ENCODE measurements around the gene IKBKG. TPM values are rescaled to one million over a fixed set of nuclear protein-coding genes. Genes with fewer than 3 reads are reported as not detected.

Gene IKBKG
- polyA plus RNA-seq, 1 donor (not counting 4 experiments of a cell fraction or from before 2014, with no cell fraction given), result 15.1 TPM

DNA sequence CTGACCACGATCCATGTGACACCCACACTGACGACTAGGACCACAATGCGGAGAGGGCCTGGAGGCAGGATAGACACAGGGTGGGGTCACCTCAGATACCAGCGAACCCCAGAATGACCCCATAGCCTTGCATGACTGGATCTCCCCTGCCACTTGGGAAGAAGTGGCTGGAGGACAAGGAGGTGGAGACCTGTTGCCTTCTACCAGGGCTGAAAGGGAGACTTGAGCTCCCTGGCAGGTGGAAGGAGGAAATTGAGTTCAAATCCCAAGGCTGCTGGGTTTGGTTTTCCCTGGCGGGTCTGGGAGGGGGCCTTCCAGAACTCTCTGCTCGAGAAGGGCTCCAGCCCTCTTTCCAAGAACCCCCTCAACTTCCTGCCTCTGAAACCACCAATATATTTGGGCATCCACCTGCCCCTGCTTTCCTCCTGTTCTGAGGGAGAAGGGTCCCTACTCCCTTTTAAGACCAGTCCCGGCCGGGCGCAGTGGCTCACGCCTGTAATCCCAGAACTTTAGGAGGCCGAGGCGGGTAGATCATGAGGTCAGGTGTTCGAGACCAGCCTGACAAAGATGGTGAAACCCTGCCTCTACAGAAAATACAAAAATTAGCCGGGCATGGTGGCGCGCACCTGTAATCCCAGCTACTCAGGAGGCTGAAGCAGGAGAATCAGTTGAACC is 34.4 kb upstream of the IKBKG start:
- TF ChIP-seq, protein P1, sequence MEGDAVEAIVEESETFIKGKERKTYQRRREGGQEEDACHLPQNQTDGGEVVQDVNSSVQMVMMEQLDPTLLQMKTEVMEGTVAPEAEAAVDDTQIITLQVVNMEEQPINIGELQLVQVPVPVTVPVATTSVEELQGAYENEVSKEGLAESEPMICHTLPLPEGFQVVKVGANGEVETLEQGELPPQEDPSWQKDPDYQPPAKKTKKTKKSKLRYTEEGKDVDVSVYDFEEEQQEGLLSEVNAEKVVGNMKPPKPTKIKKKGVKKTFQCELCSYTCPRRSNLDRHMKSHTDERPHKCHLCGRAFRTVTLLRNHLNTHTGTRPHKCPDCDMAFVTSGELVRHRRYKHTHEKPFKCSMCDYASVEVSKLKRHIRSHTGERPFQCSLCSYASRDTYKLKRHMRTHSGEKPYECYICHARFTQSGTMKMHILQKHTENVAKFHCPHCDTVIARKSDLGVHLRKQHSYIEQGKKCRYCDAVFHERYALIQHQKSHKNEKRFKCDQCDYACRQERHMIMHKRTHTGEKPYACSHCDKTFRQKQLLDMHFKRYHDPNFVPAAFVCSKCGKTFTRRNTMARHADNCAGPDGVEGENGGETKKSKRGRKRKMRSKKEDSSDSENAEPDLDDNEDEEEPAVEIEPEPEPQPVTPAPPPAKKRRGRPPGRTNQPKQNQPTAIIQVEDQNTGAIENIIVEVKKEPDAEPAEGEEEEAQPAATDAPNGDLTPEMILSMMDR (optimal IDR thresholded peaks at IDR 0.05 in 1 of 3, IDR thresholded peaks at IDR 0.05 in 1 of 3, conservative IDR thresholded peaks at IDR 0.05 in 1 of 3; ENCODE audit: extremely low read depth in 1 of 3, insufficient read depth in 2 of 3, low read length in 3 of 3), result no peak
- no peak for TF ChIP-seq EZH2 (IDR thresholded peaks at IDR 0.05; ENCODE audit: low read length)

DNA sequence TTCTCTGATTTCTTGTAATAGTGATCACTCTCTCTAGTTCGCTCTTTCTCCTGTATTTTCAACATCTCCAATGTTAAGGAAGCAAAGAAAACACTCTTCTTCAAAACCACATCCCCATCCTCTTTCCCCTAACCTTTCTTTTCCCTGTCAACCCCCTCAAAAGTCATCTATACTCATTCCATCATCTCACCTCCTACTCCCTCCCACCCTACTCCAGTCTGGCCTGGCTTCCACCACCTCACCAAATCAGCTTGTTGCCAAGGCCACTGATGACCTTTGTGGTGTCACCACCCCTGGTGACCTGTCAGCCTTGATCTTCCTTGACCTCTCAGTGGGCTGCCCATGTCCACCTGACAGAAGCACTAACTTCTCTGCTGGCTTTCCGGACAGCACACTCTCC is 33.7 kb upstream of the IKBKG start:
- Histone ChIP-seq H3K9me1 (ENCODE audit: control insufficient read depth, extremely low read depth, insufficient read depth, low read length) (no peaks in the 10 kb centered on the region), H3K4me1 (ENCODE audit: control insufficient read depth, extremely low read depth, insufficient read depth, low read length) (peaks cover 2% of the 10 kb centered on the region), H3K4me2 (ENCODE audit: control insufficient read depth, extremely low read depth, insufficient read depth, low read depth, low read length) (no peak overlapping the region), H3K9ac (ENCODE audit: control insufficient read depth, extremely low read depth, insufficient read depth, low read length) (no peak overlapping the region), H3K36me3 (ENCODE audit: control insufficient read depth in 2 of 2, extremely low read depth in 1 of 2, insufficient read depth in 2 of 2, low read length in 2 of 2) (no peaks in the 10 kb centered on the region), H3K79me2 (ENCODE audit: control insufficient read depth, insufficient read depth, low read length) (peaks cover 6% of the 10 kb centered on the region), H3K27me3 (ENCODE audit: control insufficient read depth, extremely low read depth, insufficient read depth, low read length) (no peaks in the 10 kb centered on the region), H3K4me3 (ENCODE audit: control insufficient read depth in 2 of 3, extremely low read depth in 1 of 3, insufficient read depth in 2 of 3, low read depth in 1 of 3, low read length in 3 of 3) (no peak overlapping the region), H3K27ac (ENCODE audit: control insufficient read depth, insufficient read depth, low read length) (no peak overlapping the region), H2AFZ (ENCODE audit: control insufficient read depth, low read length) (no peak overlapping the region), H4K20me1 (ENCODE audit: control insufficient read depth, extremely low read depth, insufficient read depth, low read length) (no peaks in the 10 kb centered on the region), H3K9me3 (ENCODE audit: control insufficient read depth, low read depth, low read length) (no peaks in the 10 kb centered on the region)
- TF ChIP-seq, protein P1 (optimal IDR thresholded peaks at IDR 0.05 in 1 of 3, IDR thresholded peaks at IDR 0.05 in 1 of 3, conservative IDR thresholded peaks at IDR 0.05 in 1 of 3; ENCODE audit: extremely low read depth in 1 of 3, insufficient read depth in 2 of 3, low read length in 3 of 3), result no peak
- no peak for TF ChIP-seq EZH2 (IDR thresholded peaks at IDR 0.05; ENCODE audit: low read length)
- no peak for FAIRE-seq
- dilution Hi-C loops (cut with MboI; ENCODE audit: extremely low pct_ligation_motif_present, low sequenced_read_pairs), result no loop called here
- no peak for DNase-seq (ENCODE audit: low read depth, low spot score)

More for the DNA sequence above, 34.4 kb upstream of the IKBKG start:
- H3K9ac ChIP-seq (ENCODE audit: control insufficient read depth, extremely low read depth, insufficient read depth, low read length), result no peak overlapping the region
- no peaks in the 10 kb centered on the region for H3K9me3 ChIP-seq (ENCODE audit: control insufficient read depth, low read depth, low read length)
- no peaks in the 10 kb centered on the region for H3K9me1 ChIP-seq (ENCODE audit: control insufficient read depth, extremely low read depth, insufficient read depth, low read length)
- peaks cover 2% of the 10 kb centered on the region for H3K4me1 ChIP-seq (ENCODE audit: control insufficient read depth, extremely low read depth, insufficient read depth, low read length)
- no peaks in the 10 kb centered on the region for H3K27me3 ChIP-seq (ENCODE audit: control insufficient read depth, extremely low read depth, insufficient read depth, low read length)
- FAIRE-seq (no peak), DNase-seq (ENCODE audit: low read depth, low spot score) (no peak)
- H2AFZ ChIP-seq (ENCODE audit: control insufficient read depth, low read length), result no peak overlapping the region
- H3K27ac ChIP-seq (ENCODE audit: control insufficient read depth, insufficient read depth, low read length), result no peak overlapping the region
- dilution Hi-C loops (cut with MboI; ENCODE audit: extremely low pct_ligation_motif_present, low sequenced_read_pairs), result no loop called here
- H4K20me1 ChIP-seq (ENCODE audit: control insufficient read depth, extremely low read depth, insufficient read depth, low read length), result no peaks in the 10 kb centered on the region
- no peak overlapping the region for H3K4me2 ChIP-seq (ENCODE audit: control insufficient read depth, extremely low read depth, insufficient read depth, low read depth, low read length)
- peaks cover 6% of the 10 kb centered on the region for H3K79me2 ChIP-seq (ENCODE audit: control insufficient read depth, insufficient read depth, low read length)
- H3K36me3 ChIP-seq (ENCODE audit: control insufficient read depth in 2 of 2, extremely low read depth in 1 of 2, insufficient read depth in 2 of 2, low read length in 2 of 2), result no peaks in the 10 kb centered on the region
- no peak overlapping the region for H3K4me3 ChIP-seq (ENCODE audit: control insufficient read depth in 2 of 3, extremely low read depth in 1 of 3, insufficient read depth in 2 of 3, low read depth in 1 of 3, low read length in 3 of 3)
